SH-SY5Y (cell line): ENCODE measurements around the gene DOCK9.

Experiments
- GATA2 ChIP-seq: IDR thresholded peaks from 2 replicates; pipeline ENCODE4 v1.6.1; 2011; ENCODE audit warnings: mild to moderate bottlenecking, low read depth, low read length
- GATA3 ChIP-seq: IDR thresholded peaks from 2 replicates; pipeline ENCODE4 v1.6.1; 2011; ENCODE audit warnings: low read depth, mild to moderate bottlenecking, low read length, moderate library complexity

GRCh38 chr13:98918771-98919170 lies 59.1 kb downstream of the DOCK9 start:
- TF ChIP-seq GATA2 (no peak), GATA3 (no peak)
